ENCODE data around the gene SLC25A1.
"Not testable (repeated sequence)": the region's sequence is repeated elsewhere in the genome, so short reads cannot be mapped to it uniquely, and the experiment has no call there.

Gene SLC25A1

GRCh38 chr22:19156109-19156508 is 22.4 kb downstream of the SLC25A1 start:
- DNase-seq, result not testable (repeated sequence)

- DNase-seq, result no peak
Measured at GRCh38 chr22:19152942-19153883, 25.3 kb downstream of the SLC25A1 start.

GRCh38 chr22:19151329-19152191 is 27.0 kb downstream of the SLC25A1 start:
- DNase-seq, result no peak

GRCh38 chr22:19150482-19151328 is 27.8 kb downstream of the SLC25A1 start:
- no peak for DNase-seq

- DNase-seq, result no peak
Measured at GRCh38 chr22:19149991-19150390, 28.5 kb downstream of the SLC25A1 start, which contains the start of gene GSC2. GSC2 (minus strand) TSS chr22:19150292; CDS start chr22:19150283, 9 bp downstream.

GRCh38 chr22:19149047-19149883 is 29.3 kb downstream of the SLC25A1 start:
- DNase-seq, result no peak

GRCh38 chr22:19148417-19149046 is 30.0 kb downstream of the SLC25A1 start:
- DNase-seq, result no peak

- no peak for DNase-seq
Measured at GRCh38 chr22:19147195-19147780, 31.2 kb downstream of the SLC25A1 start.

- DNase-seq, result no peak
Measured at GRCh38 chr22:19146215-19146968, 32.1 kb downstream of the SLC25A1 start.

GRCh38 chr22:19143967-19144400 is 34.6 kb downstream of the SLC25A1 start:
- DNase-seq, result peak in 1 of 2 experiments; percentile 41

GRCh38 chr22:19143212-19143611 is 35.3 kb downstream of the SLC25A1 start:
- no peak for DNase-seq

- DNase-seq, result no peak
Measured at GRCh38 chr22:19142394-19142793, 36.1 kb downstream of the SLC25A1 start.

GRCh38 chr22:19139974-19140373 is 38.6 kb downstream of the SLC25A1 start:
- no peak for DNase-seq

- no peak for DNase-seq
Measured at GRCh38 chr22:19139001-19139356, 39.6 kb downstream of the SLC25A1 start.

GRCh38 chr22:19138217-19139000 is 40.1 kb downstream of the SLC25A1 start:
- DNase-seq, result no peak

- no peak for DNase-seq
Measured at GRCh38 chr22:19137384-19138216, 40.9 kb downstream of the SLC25A1 start.

- DNase-seq, result no peak
Measured at GRCh38 chr22:19136915-19137314, 41.6 kb downstream of the SLC25A1 start.

- DNase-seq, result no peak
Measured at GRCh38 chr22:19134874-19135273, 43.7 kb downstream of the SLC25A1 start.

Data from AML-193 (cell line).